SK-N-SH (cell line): ENCODE data around the gene CST9. TPM values are rescaled to one million over a fixed set of nuclear protein-coding genes. Genes with fewer than 3 reads are reported as not detected.

Source experiments
- CTCF ChIA-PET: fragments of 300-600, 350-600 bp; formaldehyde crosslinking; extraction: SDS; loops from one replicate; lab custom pipeline; 2021; lab: Yijun Ruan, JAX
- POLR2A ChIA-PET: fragments of 350-600 bp; sonication (Branson Sonifier 250); formaldehyde crosslinking; extraction: SDS; loops from one replicate; lab custom pipeline; 2020; ENCODE audit warnings: antibody characterized with exemption, inconsistent platforms; lab: Yijun Ruan, JAX
- DNase-seq: peaks from one replicate; pipeline ENCODE4 v3.0.0; 2012
- H2AFZ ChIP-seq: fragments of 200-600 bp; sonication (generic); 2 replicates; pipeline ENCODE4 v1.8.1; 2016; ENCODE audit warnings: antibody characterized with exemption, mild to moderate bottlenecking, low read depth
- H3F3A ChIP-seq: fragments of 200-600 bp; sonication (generic); replicated peaks from 2 replicates; pipeline ENCODE3; 2016; ENCODE audit warnings: antibody characterized with exemption, mild to moderate bottlenecking; ENCODE audit not compliant: insufficient read depth
- H3K27ac ChIP-seq, 2 experiments: fragments of 200-500 bp in 1 of 2; fragments of 200-600 bp in 1 of 2; sonication (Bioruptor generic) in 1 of 2; sonication (generic), shearing (Covaris generic) in 1 of 2; 2 replicates each; pipeline versions ENCODE4 v1.5.1 to v1.6.1; 2014 to 2016; ENCODE audit warnings: low read depth in 2 of 2, inconsistent platforms in 1 of 2, low read length in 1 of 2, mild to moderate bottlenecking in 1 of 2, mixed read lengths in 1 of 2
- H3K27me3 ChIP-seq: fragments of 200-600 bp; sonication (generic), shearing (Covaris generic); 2 replicates; pipeline ENCODE4 v1.6.1; 2016; ENCODE audit warnings: mixed run types; ENCODE audit not compliant: insufficient read depth
- H3K36me3 ChIP-seq, 2 experiments: fragments of 200-500 bp in 1 of 2; fragments of 200-600 bp in 1 of 2; sonication (Bioruptor generic) in 1 of 2; sonication (generic) in 1 of 2; replicated peaks in 1 of 2; 2 replicates each; pipeline versions ENCODE3 to v1.5.1; 2014 to 2016; ENCODE audit warnings: low read length in 1 of 2, mild to moderate bottlenecking in 1 of 2; ENCODE audit not compliant: insufficient read depth in 2 of 2, control insufficient read depth in 1 of 2
- H3K4me1 ChIP-seq, 2 experiments: fragments of 200-500 bp in 1 of 2; fragments of 200-600 bp in 1 of 2; sonication (Bioruptor generic) in 1 of 2; sonication (generic), shearing (Covaris generic) in 1 of 2; 2 replicates each; pipeline versions ENCODE4 v1.5.1 to v1.6.1; 2014 to 2016; ENCODE audit warnings: low read depth in 1 of 2, low read length in 1 of 2, mixed run types in 1 of 2; ENCODE audit not compliant: insufficient read depth in 2 of 2, control insufficient read depth in 1 of 2
- H3K4me2 ChIP-seq: fragments of 200-600 bp; sonication (generic), shearing (Covaris generic); 2 replicates; pipeline ENCODE4 v1.6.1; 2017; ENCODE audit warnings: mixed run types
- H3K4me3 ChIP-seq, 2 experiments: fragments of 200-500 bp in 1 of 2; fragments of 200-600 bp in 1 of 2; sonication (Bioruptor generic) in 1 of 2; sonication (generic), shearing (Covaris generic) in 1 of 2; 2 replicates each; pipeline versions ENCODE4 v1.5.1 to v1.8.1; 2014 to 2016; ENCODE audit warnings: low read depth in 2 of 2, inconsistent platforms in 1 of 2, low read length in 1 of 2, mild to moderate bottlenecking in 1 of 2, mixed read lengths in 1 of 2, moderate library complexity in 1 of 2
- H3K79me2 ChIP-seq: fragments of 200-600 bp; sonication (generic); 2 replicates; pipeline ENCODE4 v1.8.1; 2017; ENCODE audit warnings: mild to moderate bottlenecking; ENCODE audit not compliant: insufficient read depth
- H3K9ac ChIP-seq: fragments of 200-600 bp; sonication (generic); 2 replicates; pipeline ENCODE4 v1.6.1; 2017; ENCODE audit warnings: mixed run types
- H3K9me2 ChIP-seq: fragments of 200-600 bp; sonication (generic); 2 replicates; pipeline ENCODE4 v1.6.1; 2017; ENCODE audit warnings: mixed run types
- H3K9me3 ChIP-seq: fragments of 200-600 bp; sonication (generic); 2 replicates; pipeline ENCODE4 v1.6.1; 2017; ENCODE audit warnings: mixed run types, mild to moderate bottlenecking, moderate library complexity
- H4K20me1 ChIP-seq: fragments of 200-600 bp; sonication (generic); 2 replicates; pipeline ENCODE4 v1.6.1; 2017; ENCODE audit warnings: mild to moderate bottlenecking, mixed run types; ENCODE audit not compliant: insufficient read depth
- CHD2 ChIP-seq: fragments of 150-350 bp; IDR thresholded peaks from 2 replicates; pipeline ENCODE4 v1.6.1; 2018; ENCODE audit warnings: low read length; ENCODE audit not compliant: partially characterized antibody
- ELF1 ChIP-seq: IDR thresholded peaks from 2 replicates; pipeline ENCODE4 v1.4.0; 2012
- FOSL2 ChIP-seq: IDR thresholded peaks from 2 replicates; pipeline ENCODE4 v1.4.0; 2012; ENCODE audit warnings: low read depth, mild to moderate bottlenecking, moderate library complexity, borderline replicate concordance
- MXI1 ChIP-seq: IDR thresholded peaks from 2 replicates; pipeline ENCODE4 v1.6.1; 2012; ENCODE audit warnings: mild to moderate bottlenecking, low read depth, low read length, improper control_type of control experiment
- NFIC ChIP-seq: IDR thresholded peaks from 2 replicates; pipeline ENCODE4 v1.4.0; 2012; ENCODE audit warnings: borderline replicate concordance
- POLR2AphosphoS5 ChIP-seq: IDR thresholded peaks from 2 replicates; pipeline ENCODE4 v1.6.1; 2012; ENCODE audit warnings: low read depth, low read length
- RAD21 ChIP-seq: IDR thresholded peaks from 2 replicates; pipeline ENCODE4 v1.6.1; 2012; ENCODE audit warnings: mild to moderate bottlenecking, low read length
- RCOR1 ChIP-seq: fragments of 150-350 bp; IDR thresholded peaks from 2 replicates; pipeline ENCODE4 v1.6.1; 2017; ENCODE audit warnings: antibody characterized with exemption, low read length
- RFX5 ChIP-seq: IDR thresholded peaks from 2 replicates; pipeline ENCODE4 v1.6.1; 2012; ENCODE audit warnings: mild to moderate bottlenecking, improper control_type of control experiment, low read length
- RXRA ChIP-seq: IDR thresholded peaks from 2 replicates; pipeline ENCODE4 v1.4.0; 2012; ENCODE audit warnings: low read depth, mild to moderate bottlenecking, borderline replicate concordance
- SMC3 ChIP-seq: IDR thresholded peaks from 2 replicates; pipeline ENCODE4 v1.6.1; 2012; ENCODE audit warnings: low read depth, low read length, improper control_type of control experiment
- TAF1 ChIP-seq: IDR thresholded peaks from 2 replicates; pipeline ENCODE4 v1.6.1; 2012; ENCODE audit warnings: low read depth, mild to moderate bottlenecking, low read length, moderate library complexity, borderline replicate concordance
- TEAD4 ChIP-seq: IDR thresholded peaks from 2 replicates; pipeline ENCODE4 v1.4.0; 2012; ENCODE audit warnings: mild to moderate bottlenecking, borderline replicate concordance; ENCODE audit not compliant: insufficient read depth
- WGBS: methylation state at CpG from one replicate; pipeline ENCODE4 v1.1.6; 2017; ENCODE audit warnings: low lambda C conversion rate; 5-methylcytosine and 5-hydroxymethylcytosine counted together
- polyA plus RNA-seq, 3 experiments: library from polyadenylated mRNA; depleted of rRNA; stranded (reverse); fragments of >200 nt; gene quantifications; 2 replicates each; pipeline ENCODE4 v1.2.3, GENCODE V29; 2012
- TF ChIP-seq, protein P1 (sequence below): IDR thresholded peaks from 2 replicates; pipeline ENCODE4 v1.4.0; 2012; ENCODE audit warnings: low read depth, borderline replicate concordance
- TF ChIP-seq, protein P2 (sequence below): IDR thresholded peaks from 2 replicates; pipeline ENCODE4; 2012
- TF ChIP-seq, protein P3 (sequence below): fragments of 200-600 bp; sonication (generic); IDR thresholded peaks from 2 replicates; pipeline ENCODE4 v1.6.1; 2017; ENCODE audit warnings: antibody characterized with exemption, mild to moderate bottlenecking, moderate library complexity

The CST9 gene
- polyA plus RNA-seq, 1 of the 3 experiments (the other 2 are of a cell fraction) = not detected

DNA sequence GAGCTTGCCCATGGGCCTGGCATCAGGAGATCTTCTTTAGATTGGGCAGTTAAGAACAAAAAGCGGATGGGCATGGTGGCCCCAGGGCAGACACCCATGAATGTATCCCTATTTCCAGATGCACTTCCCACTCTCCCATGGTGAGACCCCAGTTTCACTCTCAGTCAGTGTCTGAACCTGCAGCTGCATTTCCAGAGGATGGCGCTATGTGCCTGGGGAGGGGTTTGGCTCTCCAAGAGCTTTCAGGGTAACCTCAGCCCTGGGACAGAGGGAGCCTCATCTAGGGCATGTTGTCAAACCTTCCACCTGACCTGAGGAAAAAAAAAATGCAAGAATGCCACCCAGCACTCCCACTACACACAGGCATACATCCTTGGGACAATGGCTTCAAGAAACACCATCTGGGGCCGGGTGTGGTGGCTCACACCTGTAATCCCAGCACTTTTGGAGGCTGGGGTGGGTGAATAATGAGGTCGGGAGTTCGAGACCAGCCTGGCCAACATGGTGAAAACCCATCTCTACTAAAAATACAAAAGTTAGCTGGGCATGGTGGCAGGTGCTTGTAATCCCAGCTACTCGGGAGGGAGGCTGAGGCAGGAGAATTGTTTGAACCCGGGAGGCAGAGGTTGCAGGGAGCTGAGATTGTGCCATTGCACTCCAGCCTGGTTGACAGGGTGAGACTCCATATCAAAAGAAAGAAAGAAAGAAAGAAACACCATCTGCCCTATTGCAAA lies 39.4 kb downstream of the CST9 start (continued):
- TF ChIP-seq NFIC = no peak
- TF ChIP-seq CHD2 = no peak
- TF ChIP-seq RCOR1 = no peak
- no peak for TF ChIP-seq FOSL2
- no peak for TF ChIP-seq RAD21
- no peak for TF ChIP-seq MXI1
- TF ChIP-seq ELF1 = no peak
- TF ChIP-seq RFX5 = no peak

DNA sequence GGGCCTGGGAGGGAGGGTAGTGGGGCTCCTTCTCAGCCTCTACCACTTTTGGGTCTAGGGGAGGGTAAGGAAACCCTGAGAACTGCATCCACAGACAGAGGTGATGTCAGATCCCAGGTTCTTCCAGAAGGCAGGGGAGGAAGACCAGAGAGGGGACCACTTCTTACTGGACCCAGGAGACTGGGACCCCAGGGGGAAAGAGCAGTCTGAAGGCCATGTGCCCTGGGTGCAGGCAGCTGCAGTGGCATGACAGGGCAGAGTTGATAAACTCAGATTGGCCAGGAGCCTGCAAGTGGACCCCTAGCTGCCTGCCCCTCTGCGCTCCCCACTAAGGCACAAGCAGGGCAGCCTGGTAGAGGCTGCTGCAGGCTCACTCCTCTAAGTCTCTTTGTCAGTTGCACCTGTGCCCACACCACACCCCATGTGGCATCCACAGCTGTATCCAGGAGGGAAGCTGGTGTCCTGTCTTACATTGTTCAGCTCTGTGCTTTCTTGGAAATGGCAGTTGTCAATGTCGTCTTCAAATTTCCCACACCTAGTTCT lies 40.1 kb downstream of the CST9 start:
- no peaks in the 10 kb centered on the region for H3K79me2 ChIP-seq
- H3K27me3 ChIP-seq = no peaks in the 10 kb centered on the region
- H2AFZ ChIP-seq = no peak overlapping the region
- POLR2A ChIA-PET = no interaction called here
- no peaks in the 10 kb centered on the region for H3K36me3 ChIP-seq
- no peak overlapping the region for H3K9ac ChIP-seq
- H3F3A ChIP-seq = no peaks in the 10 kb centered on the region
- DNase-seq = no peak
- H3K9me3 ChIP-seq = no peaks in the 10 kb centered on the region
- no peaks in the 10 kb centered on the region for H4K20me1 ChIP-seq
- 42% methylated on average over 2 of the region's 2 CpGs for WGBS
- no peak overlapping the region for H3K4me2 ChIP-seq
- CTCF ChIA-PET = no interaction called here
- H3K9me2 ChIP-seq = no peaks in the 10 kb centered on the region
- no peak overlapping the region for H3K4me3 ChIP-seq
- no peaks in the 10 kb centered on the region for H3K4me1 ChIP-seq
- no peak overlapping the region for H3K27ac ChIP-seq
- TF ChIP-seq, protein P1, sequence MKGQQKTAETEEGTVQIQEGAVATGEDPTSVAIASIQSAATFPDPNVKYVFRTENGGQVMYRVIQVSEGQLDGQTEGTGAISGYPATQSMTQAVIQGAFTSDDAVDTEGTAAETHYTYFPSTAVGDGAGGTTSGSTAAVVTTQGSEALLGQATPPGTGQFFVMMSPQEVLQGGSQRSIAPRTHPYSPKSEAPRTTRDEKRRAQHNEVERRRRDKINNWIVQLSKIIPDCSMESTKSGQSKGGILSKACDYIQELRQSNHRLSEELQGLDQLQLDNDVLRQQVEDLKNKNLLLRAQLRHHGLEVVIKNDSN = no peak
- TF ChIP-seq CHD2 = no peak
- TF ChIP-seq TAF1 = no peak
- TF ChIP-seq, protein P2, sequence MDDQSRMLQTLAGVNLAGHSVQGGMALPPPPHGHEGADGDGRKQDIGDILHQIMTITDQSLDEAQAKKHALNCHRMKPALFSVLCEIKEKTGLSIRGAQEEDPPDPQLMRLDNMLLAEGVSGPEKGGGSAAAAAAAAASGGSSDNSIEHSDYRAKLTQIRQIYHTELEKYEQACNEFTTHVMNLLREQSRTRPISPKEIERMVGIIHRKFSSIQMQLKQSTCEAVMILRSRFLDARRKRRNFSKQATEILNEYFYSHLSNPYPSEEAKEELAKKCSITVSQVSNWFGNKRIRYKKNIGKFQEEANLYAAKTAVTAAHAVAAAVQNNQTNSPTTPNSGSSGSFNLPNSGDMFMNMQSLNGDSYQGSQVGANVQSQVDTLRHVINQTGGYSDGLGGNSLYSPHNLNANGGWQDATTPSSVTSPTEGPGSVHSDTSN = no peak
- no peak for TF ChIP-seq POLR2AphosphoS5
- no peak for TF ChIP-seq RCOR1
- TF ChIP-seq, protein P3, sequence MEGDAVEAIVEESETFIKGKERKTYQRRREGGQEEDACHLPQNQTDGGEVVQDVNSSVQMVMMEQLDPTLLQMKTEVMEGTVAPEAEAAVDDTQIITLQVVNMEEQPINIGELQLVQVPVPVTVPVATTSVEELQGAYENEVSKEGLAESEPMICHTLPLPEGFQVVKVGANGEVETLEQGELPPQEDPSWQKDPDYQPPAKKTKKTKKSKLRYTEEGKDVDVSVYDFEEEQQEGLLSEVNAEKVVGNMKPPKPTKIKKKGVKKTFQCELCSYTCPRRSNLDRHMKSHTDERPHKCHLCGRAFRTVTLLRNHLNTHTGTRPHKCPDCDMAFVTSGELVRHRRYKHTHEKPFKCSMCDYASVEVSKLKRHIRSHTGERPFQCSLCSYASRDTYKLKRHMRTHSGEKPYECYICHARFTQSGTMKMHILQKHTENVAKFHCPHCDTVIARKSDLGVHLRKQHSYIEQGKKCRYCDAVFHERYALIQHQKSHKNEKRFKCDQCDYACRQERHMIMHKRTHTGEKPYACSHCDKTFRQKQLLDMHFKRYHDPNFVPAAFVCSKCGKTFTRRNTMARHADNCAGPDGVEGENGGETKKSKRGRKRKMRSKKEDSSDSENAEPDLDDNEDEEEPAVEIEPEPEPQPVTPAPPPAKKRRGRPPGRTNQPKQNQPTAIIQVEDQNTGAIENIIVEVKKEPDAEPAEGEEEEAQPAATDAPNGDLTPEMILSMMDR = no peak
- no peak for TF ChIP-seq RXRA
- no peak for TF ChIP-seq RAD21
- TF ChIP-seq SMC3 = no peak
- no peak for TF ChIP-seq TEAD4
- TF ChIP-seq, all 33 proteins: peak for 0
